HG02623 (cell line): ENCODE data around the gene LSMEM2.
A peak's percentile ranks its signal among the peaks of the same experiment; 100 is the strongest.
"Not testable (repeated sequence)": the region's sequence is repeated elsewhere in the genome, so short reads cannot be mapped to it uniquely, and the experiment has no call there.

Experiments used
- ATAC-seq: cut with Tn5 transposase; IDR thresholded peaks from one replicate; pipeline ENCODE4 v1.9.1; 2021; ENCODE audit warnings: moderate library complexity; ENCODE audit not compliant: unreplicated experiment

Gene LSMEM2

DNA sequence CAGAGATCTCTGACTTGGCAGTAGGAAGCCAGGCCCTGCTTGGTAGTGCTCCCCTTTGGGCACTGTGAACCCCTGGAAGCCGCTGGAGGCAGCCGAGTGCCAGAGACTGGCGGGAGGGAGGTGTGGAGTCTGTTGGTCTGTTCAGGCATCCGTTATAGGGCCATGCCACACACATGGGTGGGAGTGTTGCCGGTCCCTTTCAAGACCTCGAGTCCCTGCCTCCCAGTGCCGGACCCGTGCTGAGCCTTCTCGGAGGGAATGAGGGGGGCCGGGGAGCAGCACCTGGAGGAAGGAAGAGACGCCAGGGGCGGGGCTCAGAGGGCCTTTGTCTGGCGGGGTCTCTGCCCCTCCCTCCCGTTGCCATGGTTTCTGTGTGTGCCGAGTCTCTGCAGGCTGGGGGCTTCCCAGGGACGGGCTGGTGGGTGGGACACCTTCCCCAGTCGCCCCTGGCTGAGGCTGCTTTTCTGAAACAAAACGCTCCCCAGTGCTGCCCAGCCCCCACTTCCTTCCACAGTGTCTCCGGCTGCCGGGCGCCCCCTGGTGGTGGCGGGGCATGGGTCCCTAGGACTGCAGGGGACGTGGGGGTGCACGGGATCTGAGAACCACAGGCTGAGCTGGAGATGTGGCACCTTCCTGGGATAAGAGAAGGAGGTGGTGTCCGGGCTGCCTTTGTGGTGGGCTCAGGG is 32.9 kb upstream of the LSMEM2 start:
- ATAC-seq = peak; percentile 54

DNA sequence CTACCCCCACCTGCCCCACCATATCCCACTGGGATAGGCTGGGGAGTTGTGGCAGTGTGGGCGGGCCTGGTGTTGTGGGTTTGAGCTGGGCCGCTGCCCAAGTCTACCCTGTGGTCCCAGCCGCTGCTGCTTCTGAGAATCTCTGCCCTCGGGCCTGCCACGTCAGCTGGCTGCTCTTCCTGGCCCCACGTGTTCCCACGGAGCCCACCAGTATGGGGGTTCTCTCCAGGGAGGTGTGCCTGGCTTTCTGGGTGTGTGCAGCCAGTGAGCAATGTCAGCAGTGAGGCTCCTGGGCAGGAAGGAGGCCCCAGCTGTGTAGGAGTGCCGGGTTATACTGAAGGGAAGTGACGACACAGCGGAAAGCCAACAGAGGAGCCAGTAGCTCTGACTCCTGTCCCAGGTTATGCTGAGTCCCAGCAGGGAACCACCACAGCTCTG is 32.4 kb upstream of the LSMEM2 start:
- ATAC-seq = peak; percentile 38

DNA sequence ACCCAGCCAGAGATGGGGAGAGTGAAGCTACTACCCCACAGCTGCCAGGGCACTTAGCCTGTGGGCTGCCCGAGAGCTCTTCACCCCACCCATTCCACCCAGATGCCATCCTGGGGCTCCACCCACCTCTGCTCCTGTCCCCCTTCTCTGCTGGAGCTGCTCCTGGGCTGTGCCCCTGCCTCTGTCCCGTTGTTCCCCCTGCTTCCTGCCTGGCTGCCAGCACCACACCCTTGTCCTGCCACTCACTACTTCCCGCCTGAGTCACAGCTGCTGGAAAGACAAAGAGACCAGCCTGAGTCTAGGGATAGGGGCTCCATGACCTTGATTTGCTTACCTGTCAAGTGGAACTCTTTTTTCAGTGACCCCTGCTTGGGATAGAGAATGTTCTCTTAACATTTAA is 30.5 kb upstream of the LSMEM2 start:
- ATAC-seq = no peak

DNA sequence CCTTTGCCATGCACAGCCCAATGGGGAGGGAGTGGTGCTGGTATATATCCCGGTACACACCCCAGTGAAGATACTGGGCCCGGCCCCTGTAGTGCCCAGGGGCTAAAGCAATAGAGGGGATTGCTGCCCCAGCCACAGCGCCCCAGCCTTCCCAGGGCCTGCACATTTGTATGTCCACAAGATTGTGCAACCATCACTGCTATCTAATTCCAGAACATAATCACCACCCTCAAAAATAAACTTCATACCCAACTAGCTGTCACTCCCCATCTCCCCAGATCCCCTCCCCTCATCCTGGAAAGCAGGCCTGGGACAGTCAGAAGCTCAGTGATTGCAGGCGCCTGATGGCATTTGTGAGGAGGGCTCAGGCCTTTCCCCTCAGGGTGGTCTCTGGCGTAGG is 29.4 kb upstream of the LSMEM2 start:
- ATAC-seq = no peak

DNA sequence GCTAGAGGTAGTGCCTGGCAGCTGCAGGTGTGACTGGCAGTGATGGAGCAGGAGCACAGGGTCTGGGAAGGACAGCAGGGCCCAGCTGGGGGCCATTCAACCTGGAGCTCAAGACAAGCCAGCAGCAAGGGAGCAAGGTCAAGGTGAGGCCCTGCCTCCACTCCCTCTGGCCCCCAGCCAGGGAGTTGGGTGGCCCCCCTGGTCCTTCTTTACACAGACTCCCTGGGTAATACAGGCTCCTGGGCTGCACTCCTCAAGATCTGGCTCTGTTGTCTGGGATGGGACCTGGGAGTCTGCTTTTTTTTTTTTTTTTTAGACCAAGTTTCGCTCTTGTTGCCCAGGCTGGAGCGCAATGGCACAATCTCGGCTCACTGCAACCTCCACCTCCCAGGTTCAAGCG is 28.4 kb upstream of the LSMEM2 start:
- no peak for ATAC-seq

DNA sequence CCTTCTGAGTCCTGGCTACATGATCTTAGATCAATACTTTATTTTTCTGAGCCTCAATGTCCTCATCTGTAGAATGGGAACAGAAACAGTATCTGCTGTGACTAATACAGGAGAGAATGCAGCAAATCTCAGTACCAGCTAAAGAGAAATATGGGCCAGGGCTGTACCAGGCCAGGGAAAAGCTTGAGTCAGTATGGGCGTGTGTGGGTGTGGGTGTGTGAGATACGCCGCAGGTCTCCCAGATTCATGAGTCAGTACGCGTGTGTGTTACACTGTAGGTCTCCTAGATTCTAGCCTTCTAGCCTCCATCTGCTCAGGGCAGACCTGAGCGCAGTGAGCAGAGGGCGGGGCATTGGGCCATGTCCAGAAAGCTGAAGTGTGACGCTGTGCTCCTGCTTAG is 27.7 kb upstream of the LSMEM2 start:
- no peak for ATAC-seq

DNA sequence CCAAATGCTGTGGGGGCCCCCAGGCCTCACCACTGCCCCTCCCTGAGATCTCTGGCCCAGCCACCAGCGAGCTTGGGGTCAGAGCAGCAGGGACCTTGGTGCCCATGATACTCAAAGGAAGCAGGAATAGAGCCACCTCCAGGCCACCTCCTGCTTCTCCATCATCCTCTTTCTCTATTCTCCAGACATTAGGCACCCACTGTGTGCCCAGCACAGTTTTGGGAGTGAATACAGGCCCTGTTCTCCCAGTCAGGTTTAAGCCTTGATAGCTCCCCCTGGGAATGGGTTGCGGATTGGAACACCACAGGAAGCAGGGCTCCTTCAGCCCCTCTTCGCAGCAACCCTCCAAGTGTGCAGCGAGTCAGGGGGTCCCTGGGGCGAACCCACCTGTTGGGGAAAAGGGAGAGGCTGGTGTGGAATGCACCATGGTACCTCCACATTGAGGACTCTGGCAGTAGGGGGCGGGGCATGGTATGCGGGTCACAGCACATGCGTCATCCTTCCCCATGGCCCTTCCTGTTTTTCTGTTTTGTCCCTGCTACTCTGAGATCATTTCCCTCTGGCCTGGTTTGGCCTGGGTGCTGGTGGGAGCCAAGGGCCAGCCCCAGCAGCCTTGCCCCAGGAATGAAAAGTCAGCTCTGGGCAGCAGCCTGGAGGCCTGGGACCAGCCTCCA is 24.2 kb upstream of the LSMEM2 start:
- no peak for ATAC-seq

DNA sequence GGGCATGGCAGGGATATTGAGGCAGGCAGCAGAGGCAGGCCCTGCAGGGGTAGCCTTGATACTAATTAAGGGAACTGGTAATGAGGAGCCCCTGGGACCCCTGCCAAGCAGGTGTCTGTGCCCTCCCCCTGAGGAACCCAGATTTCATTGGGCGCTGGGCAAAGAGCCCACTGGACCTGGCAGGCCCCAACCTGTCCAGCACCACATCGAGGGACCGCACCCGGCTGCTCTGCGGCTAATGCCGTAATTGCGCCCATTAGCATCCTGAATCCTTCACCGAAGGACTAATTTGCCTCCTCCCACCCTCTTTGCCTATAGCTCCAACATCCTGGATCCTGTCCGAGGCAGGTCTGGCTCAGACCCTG is 23.7 kb upstream of the LSMEM2 start:
- ATAC-seq = no peak

DNA sequence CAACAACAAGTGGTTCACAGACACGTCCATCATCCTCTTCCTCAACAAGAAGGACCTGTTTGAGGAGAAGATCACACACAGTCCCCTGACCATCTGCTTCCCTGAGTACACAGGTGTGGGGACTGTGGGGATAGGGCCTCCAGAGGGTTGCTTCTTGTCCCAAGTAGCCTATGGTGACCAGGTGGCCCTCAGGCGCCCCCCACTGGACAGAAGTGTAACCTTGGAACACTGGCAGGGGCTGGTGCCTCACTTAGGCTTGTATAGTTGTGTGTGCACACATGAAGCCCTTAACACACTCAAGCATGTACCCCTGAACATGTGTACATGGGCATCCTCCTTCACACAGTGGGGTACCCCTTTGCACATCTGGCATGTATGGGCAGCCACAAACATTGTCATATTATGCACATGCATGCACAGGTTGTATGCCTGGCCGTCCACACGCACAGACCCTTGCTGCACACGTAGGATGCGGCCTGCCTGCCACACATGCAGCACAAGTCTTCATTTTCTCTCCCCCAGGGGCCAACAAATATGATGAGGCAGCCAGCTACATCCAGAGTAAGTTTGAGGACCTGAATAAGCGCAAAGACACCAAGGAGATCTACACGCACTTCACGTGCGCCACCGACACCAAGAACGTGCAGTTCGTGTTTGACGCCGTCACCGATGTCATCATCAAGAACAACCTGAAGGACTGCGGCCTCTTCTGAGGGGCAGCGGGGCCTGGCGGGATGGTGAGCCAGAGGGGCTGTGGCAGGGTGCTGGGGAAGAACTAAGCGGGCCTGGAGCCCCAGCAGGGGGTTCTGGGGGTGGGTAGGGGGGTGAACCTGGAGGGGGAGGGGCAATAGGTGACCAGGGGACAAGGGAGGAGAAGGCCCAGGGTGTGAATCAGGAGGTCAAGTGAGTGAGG is 21.7 kb upstream of the LSMEM2 start:
- ATAC-seq = no peak

DNA sequence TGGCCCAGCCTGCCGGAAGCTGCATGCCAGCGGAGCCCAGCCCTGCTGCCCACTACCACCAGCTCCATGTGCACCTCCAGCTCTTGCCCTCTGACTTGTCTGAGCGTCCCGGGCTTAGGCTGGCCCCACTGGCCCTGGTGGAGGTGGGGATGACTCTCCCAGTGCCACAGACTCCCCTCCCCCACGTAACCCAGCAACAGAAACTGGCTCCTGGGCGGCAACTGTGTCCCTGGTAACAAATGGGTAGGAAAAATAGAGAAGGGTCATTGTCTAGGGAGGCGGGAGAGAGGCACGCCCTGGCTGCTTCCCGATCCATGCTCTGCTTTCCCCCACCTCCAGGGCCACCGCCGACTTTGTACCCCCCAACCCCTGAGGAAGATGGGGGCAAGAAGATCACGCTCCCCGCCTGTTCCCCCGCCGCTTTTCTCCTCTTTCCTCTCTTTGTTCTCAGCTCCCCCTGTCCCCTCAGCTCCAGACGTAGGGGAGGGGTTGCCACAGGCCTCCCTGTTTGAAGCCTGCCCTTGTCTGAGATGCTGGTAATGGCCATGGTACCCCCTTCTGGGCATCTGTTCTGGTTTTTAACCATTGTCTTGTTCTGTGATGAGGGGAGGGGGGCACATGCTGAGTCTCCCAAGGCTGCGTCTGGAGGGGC is 20.7 kb upstream of the LSMEM2 start:
- no peak for ATAC-seq

DNA sequence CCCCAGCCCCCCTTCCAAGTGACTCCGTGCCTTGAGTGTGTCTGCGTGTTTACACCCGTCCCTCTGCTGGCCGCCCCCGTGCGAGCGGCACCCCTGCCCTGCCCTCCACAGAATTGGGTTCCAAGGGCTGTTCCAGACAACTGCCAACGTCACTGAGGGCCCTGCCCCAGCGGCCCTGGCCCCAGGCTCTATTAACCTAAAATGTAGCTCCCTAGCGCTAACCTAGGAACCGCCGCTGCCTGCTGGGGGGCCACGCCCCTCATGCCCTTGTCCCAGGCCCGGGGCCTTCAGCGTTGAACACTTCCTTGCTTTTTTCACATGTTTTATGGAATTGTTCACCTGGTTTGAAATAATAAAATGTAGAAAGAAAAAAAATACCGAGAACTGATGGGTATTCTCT is 19.9 kb upstream of the LSMEM2 start:
- ATAC-seq = no peak

DNA sequence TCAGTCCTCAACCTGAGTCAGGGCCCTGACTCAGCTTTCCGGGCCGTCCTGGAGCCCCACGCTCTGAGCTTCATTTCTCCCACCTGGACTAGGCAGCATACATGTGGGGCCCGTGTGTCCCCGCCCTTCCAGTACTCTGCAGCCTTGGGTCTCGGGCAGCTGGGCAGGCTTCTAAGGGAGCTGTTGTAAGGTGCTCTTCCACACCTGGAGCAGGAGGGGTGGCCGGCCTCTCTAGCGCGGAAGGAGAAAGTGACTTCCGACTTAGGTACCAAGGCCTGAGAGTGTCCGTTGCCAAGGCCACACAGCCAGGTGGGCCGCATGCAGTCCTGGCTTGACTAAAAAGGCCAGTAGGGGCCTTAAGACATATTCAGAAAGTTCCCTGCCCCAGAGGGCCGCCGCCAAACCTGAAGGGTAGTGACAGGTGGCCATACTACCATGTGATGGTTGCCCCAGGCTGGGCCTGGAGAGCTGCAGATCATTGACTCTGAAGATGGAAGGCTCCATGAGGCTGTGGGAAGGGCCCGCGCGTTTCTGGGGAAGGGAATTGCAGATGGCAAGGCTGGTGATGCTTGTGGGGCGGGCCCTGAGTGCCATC is 19.4 kb upstream of the LSMEM2 start:
- peak; percentile 10 for ATAC-seq

DNA sequence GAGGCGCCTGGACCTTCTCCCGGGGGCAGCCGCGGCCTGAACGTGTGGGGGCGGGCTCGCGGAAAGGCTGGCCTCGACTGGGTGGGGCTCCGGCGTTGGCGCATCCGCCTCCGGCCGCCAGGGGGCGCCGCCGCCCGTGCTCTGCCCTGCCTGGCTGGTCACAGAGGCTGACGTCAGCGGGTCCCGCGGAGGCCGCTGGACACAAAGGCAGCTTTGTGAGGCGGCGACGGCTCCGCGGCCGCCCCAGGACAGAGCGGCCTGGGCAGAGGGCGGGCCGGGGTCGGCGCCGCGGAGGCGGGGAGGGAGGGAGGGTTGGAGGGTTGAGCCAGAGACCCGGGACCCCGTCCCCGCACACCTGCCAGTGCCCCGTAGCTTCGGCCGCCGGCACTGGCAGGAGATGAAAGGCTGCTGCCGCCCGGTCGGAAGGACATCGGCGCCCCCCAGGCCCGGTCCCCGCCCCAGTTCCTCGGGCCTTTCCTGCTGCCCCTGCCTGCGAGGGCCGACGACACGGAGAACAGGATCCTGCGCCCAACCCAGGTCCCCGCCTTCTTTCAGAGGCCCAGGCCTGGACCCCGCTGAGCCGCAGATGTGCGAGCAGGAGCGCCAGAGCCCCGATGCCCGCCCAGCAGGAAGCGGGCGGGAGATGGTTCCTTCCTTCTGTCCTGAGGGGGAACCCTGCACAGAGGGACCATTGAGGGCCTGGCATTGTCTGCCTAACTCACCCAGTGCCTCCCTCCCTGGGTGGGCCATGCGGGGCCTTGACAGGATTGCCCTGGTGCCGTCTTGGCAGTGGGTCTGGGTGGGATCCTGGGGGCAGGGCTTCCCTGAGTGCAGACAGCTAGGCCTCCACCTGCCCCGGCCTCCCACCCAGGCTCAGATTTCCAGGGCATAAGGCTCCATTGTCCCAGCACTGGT is 18.6 kb upstream of the LSMEM2 start:
- ATAC-seq = peak; percentile 88

DNA sequence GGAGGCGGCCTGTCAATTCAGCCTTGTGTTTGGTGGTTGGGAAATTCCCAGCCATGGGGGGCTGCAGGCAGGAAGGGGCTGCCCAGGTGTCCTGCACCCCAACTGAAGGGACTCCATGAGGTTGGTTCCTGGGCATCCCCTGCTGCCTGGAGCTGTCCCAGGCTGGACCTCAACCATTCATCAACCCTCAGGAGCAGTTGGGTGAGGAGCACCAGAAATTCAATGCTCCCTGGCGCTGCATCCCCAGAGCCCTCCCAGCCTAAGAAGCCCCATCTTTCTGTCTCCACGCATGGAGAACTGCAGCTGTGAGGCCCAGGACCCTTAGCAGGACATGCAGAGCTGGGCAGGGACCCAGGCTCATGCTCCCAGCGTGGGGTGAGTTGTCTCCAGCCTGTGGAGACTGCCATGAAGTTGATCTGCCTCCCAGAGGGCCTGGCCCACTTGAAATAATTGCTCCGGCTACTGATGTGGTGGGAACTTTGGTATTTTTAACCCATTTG is 17.9 kb upstream of the LSMEM2 start:
- no peak for ATAC-seq

DNA sequence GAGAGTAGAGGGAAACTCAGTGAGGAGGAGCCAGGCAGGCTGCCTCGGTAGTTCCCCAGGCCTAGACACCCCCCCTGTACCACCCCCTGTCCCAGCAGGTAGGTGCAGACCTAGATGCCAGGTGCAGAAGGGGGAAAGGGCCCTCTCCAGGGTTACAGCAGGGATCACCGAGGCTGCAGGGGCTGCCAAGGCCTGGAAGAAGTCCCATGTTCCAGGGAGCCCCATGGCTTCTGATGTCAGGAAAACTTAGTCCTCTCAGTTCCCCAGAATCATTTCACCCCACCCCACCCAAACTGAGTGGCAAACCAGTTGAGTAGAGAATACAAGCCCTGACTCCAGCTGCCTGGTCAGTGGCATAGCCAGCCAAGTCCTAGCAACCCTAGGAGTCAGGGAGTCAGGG is 17.4 kb upstream of the LSMEM2 start:
- ATAC-seq = no peak

DNA sequence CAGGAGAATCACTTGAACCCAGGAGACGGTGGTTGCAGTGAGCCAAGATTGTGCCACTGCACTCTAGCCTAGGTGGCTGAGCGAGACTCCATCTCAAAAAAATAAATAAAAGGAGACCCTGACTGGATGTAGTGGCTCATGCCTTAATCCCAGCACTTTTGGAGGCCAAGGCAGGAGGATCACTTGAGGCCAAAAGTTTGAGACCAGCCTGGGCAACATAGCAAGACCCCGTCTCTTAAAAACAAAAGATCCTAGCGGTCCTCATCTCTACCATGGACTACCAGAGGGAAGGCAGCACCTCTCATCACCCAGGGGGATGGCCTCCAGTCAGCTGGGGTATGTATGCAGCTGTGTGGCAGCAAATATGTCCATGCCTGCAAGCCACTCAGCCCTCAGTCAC is 16.7 kb upstream of the LSMEM2 start:
- not testable (repeated sequence) for ATAC-seq

DNA sequence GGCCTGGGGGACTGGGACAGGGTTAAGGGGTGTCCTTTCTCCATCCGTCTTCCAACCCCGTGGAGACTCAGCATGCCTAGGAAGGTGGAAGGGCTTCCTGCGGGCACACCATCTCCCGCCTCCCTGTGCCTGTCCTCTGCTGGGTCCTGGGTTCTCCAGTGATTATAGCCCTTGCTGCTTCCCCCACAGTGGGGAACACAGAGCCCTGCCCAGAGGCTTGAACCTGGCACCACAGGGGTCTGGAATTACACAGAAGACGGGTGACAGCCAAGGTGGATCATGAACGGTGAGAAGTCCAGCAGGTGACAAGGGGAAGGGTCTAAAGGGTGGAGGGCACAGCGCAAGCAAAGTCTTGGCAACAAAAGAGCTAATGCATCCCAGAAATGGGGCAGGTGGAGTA is 16.1 kb upstream of the LSMEM2 start:
- no peak for ATAC-seq

DNA sequence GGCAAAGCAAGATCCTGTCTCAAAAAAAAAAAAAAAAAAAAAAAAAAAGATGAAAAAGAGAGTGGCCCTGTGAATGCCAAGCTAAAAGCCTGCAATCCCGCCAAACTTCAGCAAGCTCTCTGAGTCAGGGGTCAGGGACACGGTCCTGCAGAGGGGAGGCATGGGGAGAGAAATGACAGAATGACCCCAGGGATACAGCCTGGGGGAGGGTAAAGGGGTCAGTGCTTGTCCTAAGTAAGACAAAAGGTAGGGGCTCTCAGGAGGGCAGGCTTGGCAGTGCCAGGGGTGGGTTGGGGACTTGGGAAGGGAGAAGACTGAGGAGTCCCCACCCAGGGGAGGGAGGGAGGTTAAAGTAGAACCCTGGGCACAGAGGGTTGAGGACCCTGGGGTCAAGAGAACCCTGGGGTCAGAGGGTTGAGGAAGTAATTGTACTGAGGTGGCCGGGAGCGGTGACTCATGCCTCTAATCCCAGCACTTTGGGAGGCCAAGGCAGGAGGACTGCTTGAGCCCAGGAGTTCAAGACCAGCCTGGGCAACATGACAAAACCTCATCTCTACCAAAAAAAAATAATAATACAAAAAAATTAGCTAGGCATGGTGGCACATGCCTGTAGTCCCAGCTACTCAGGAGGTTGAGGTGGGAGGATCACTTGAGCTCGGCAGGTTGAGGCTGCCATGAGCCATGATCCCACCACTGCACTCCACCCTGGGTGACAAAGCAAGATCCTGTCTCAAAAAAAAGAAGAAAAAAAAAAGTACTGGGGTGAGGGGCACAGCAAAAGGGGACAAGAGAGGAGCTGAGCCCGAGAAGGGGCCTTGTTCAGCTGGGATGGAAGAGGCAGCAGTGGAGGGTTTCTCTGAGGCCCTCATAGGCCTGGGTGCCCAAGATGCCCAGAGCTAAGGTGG is 15.2 kb upstream of the LSMEM2 start:
- no peak for ATAC-seq
